ENCODE data around the gene PRR29.

The PRR29 gene

DNA sequence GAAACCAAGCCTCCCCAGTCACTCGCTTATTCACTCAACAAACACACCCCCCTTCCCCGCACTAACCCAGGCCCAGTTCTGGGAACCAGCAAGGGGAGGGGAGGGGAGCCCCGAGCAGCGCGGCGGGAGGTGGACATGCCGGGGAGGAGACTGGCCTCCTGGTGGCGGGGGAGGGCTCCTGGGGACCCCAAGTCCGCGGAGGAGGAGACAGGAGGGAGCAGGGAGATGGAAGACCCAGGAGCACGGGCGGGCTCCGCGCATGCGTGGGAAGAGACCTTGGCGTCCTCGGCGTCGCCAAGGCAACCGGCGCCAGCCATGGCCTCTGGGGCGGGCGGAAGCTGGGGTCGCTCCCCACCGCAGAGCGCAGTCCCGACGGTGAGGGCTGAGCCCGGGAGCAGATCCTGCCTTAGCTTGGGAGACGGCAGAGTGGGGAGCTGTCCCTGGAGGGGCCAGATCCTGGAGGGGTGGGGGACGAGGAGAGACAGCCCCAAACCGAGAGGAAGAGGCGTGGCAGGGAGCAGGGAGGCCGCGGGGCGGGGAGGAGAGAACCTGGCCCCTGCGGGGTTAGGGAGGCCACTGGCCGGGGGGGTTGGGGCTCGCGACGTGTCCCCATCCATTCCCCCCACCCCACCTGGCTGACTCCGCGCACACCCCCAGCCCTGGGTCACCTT, at the start of gene PRR29:
Gene PRR29 (plus strand): TSS at position 302 of the 671 bp plus-strand sequence. CDS start 14 bp downstream, at position 316.
- TF ChIP-seq, protein P1, sequence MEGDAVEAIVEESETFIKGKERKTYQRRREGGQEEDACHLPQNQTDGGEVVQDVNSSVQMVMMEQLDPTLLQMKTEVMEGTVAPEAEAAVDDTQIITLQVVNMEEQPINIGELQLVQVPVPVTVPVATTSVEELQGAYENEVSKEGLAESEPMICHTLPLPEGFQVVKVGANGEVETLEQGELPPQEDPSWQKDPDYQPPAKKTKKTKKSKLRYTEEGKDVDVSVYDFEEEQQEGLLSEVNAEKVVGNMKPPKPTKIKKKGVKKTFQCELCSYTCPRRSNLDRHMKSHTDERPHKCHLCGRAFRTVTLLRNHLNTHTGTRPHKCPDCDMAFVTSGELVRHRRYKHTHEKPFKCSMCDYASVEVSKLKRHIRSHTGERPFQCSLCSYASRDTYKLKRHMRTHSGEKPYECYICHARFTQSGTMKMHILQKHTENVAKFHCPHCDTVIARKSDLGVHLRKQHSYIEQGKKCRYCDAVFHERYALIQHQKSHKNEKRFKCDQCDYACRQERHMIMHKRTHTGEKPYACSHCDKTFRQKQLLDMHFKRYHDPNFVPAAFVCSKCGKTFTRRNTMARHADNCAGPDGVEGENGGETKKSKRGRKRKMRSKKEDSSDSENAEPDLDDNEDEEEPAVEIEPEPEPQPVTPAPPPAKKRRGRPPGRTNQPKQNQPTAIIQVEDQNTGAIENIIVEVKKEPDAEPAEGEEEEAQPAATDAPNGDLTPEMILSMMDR (IDR thresholded peaks at IDR 0.05; ENCODE audit: insufficient read depth, missing control alignments) = no peak
- FAIRE-seq (no peak), DNase-seq (ENCODE audit: insufficient read length, low spot score) (peak; percentile 98)

GRCh38 chr17:63948521-63948920, 49.6 kb upstream of the PRR29 start:
- FAIRE-seq (no peak), DNase-seq (ENCODE audit: insufficient read length, low spot score) (no peak)
- TF ChIP-seq, protein P1 (IDR thresholded peaks at IDR 0.05; ENCODE audit: insufficient read depth, missing control alignments) = no peak

DNA sequence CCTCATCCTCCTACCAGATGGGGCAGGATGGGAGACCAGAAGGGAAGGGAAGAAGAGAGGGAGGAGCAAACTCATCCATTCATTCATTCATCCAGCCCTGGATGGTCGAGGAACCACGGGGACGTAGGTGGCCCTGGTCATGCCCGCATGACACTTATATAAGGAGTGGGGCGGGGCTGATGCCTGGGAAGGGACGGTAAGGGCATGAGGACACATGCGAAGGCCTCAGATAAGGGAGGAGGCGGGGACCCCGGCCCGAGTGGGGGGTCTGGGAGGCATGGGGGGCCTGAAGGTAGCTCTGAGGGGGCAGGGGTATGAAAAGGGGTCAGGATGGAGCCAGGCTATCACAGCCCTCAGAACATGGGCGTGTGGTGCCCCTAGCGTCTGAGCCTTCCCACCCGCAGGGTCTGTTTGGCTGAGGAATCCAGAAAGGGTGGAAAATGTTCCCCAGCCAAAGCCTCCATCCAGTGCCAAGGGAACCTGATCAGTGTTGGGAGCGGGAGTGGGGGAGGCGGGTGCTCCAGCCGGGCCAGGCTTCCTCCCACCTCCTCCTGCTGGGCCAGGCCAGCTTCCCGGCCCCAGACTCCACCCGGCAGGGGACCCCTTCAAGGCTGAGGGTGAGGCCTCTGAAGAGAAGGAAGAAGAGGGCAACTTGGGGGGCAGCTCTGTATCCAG, 48.4 kb upstream of the PRR29 start:
- no peak for DNase-seq (ENCODE audit: insufficient read length, low spot score)
- FAIRE-seq = no peak
- TF ChIP-seq, protein P1 (IDR thresholded peaks at IDR 0.05; ENCODE audit: insufficient read depth, missing control alignments) = no peak

- no peak for FAIRE-seq
- TF ChIP-seq, protein P1 (IDR thresholded peaks at IDR 0.05; ENCODE audit: insufficient read depth, missing control alignments) = peak; percentile 31
- DNase-seq (ENCODE audit: insufficient read length, low spot score) = no peak
These were observed 46.9 kb upstream of the PRR29 start for GRCh38 chr17:63950940-63951907.

GRCh38 chr17:63954402-63955063, 43.6 kb upstream of the PRR29 start:
- DNase-seq (ENCODE audit: insufficient read length, low spot score) (no peak), FAIRE-seq (no peak)
- TF ChIP-seq, protein P1 (IDR thresholded peaks at IDR 0.05; ENCODE audit: insufficient read depth, missing control alignments) = no peak

DNA sequence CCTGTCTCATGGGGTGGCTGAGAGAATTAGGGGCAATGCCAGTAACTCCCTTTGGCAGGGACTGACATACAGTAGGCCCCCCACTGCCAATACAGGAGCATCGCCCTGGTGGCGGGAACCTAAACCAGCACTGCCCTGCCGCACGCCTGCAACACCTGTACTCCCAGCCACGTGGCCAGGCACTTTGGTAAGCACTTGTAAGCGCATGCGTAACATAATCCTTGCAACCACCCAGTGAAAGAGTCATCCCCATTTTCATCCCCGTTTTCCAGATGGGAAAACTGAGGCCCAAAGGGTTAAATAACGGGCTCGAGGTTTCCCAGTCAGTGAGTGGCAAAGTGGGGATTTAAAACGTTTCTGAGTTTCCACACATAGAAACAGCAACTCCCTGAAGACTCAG, 42.9 kb upstream of the PRR29 start:
- FAIRE-seq = no peak
- no peak for DNase-seq (ENCODE audit: insufficient read length, low spot score)
- TF ChIP-seq, protein P1 (IDR thresholded peaks at IDR 0.05; ENCODE audit: insufficient read depth, missing control alignments) = no peak

Data from D721Med (cell line).